Transverse colon (tissue), 3 donors: ENCODE data around the gene RBM48.
"Not testable (repeated sequence)": the region's sequence is repeated elsewhere in the genome, so short reads cannot be mapped to it uniquely, and the experiment has no call there.

Experiments
- EP300 ChIP-seq: sonication (generic); formaldehyde crosslinking; IDR thresholded peaks from one replicate; pipeline ENCODE4 v1.6.1; 2017; ENCODE audit warnings: antibody characterized with exemption, low read depth
- POLR2A ChIP-seq: fragments of 450-650 bp; IDR thresholded peaks from one replicate; pipeline ENCODE4 v1.6.1; 2016; ENCODE audit warnings: antibody characterized with exemption, mild to moderate bottlenecking, moderate library complexity
- TF ChIP-seq, protein P1 (sequence below), 5 experiments: fragments of 200-600 bp in 3 of 5; fragments of 450-650 bp in 2 of 5; sonication (generic) in 3 of 5; IDR thresholded peaks; 1 replicate in 2 of 5; 2 replicates in 3 of 5; pipeline ENCODE4 v1.5.1; 2016 to 2017; ENCODE audit warnings: antibody characterized with exemption in 5 of 5, inconsistent platforms in 3 of 5, mild to moderate bottlenecking in 2 of 5, moderate library complexity in 1 of 5

- TF ChIP-seq POLR2A, EP300: not testable (repeated sequence)
- TF ChIP-seq, protein P1, sequence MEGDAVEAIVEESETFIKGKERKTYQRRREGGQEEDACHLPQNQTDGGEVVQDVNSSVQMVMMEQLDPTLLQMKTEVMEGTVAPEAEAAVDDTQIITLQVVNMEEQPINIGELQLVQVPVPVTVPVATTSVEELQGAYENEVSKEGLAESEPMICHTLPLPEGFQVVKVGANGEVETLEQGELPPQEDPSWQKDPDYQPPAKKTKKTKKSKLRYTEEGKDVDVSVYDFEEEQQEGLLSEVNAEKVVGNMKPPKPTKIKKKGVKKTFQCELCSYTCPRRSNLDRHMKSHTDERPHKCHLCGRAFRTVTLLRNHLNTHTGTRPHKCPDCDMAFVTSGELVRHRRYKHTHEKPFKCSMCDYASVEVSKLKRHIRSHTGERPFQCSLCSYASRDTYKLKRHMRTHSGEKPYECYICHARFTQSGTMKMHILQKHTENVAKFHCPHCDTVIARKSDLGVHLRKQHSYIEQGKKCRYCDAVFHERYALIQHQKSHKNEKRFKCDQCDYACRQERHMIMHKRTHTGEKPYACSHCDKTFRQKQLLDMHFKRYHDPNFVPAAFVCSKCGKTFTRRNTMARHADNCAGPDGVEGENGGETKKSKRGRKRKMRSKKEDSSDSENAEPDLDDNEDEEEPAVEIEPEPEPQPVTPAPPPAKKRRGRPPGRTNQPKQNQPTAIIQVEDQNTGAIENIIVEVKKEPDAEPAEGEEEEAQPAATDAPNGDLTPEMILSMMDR (IDR thresholded peaks at IDR 0.05): not testable (repeated sequence)
Measured at GRCh38 chr7:92479146-92479545, 49.4 kb upstream of the RBM48 start.
